Endothelial cell (in vitro differentiated cells): ENCODE data around the gene CORO2A. TPM values are rescaled to one million over a fixed set of nuclear protein-coding genes. Genes with fewer than 3 reads are reported as not detected.

Experiments
- DNase-seq: peaks from one replicate; pipeline ENCODE4 v3.0.0; 2021; ENCODE audit warnings: low spot score
- H3K27ac Mint-ChIP-seq: one replicate; pipeline ENCODE4 v1.8.0; 2021; ENCODE audit warnings: mixed read lengths, inconsistent platforms; ENCODE audit not compliant: unreplicated experiment
- H3K27me3 Mint-ChIP-seq: one replicate; pipeline ENCODE4 v1.8.0; 2021; ENCODE audit warnings: mild to moderate bottlenecking, moderate library complexity, mixed read lengths, inconsistent platforms; ENCODE audit not compliant: unreplicated experiment
- H3K36me3 Mint-ChIP-seq: one replicate; pipeline ENCODE4 v1.8.0; 2021; ENCODE audit warnings: mild to moderate bottlenecking, low read depth, mixed read lengths, inconsistent platforms; ENCODE audit not compliant: unreplicated experiment
- H3K4me1 Mint-ChIP-seq: one replicate; pipeline ENCODE4 v1.8.0; 2021; ENCODE audit warnings: mild to moderate bottlenecking, mixed read lengths, inconsistent platforms; ENCODE audit not compliant: unreplicated experiment
- H3K4me3 Mint-ChIP-seq: one replicate; pipeline ENCODE4 v1.8.0; 2021; ENCODE audit warnings: mild to moderate bottlenecking, mixed read lengths, inconsistent platforms; ENCODE audit not compliant: unreplicated experiment
- H3K9me3 Mint-ChIP-seq: one replicate; pipeline ENCODE4 v1.8.0; 2021; ENCODE audit warnings: mixed read lengths, inconsistent platforms; ENCODE audit not compliant: unreplicated experiment
- total RNA-seq: library from RNA; stranded (reverse); fragmentation: NEBNext Ultra II Directional; extraction: Animal tissue kit (Norgen Biotek cat#: 25700); gene quantifications from one replicate; pipeline ENCODE4 v1.2.1, GENCODE V29; 2021; ENCODE audit not compliant: unreplicated experiment
- TF ChIP-seq, protein P1 (sequence below): fragments of 200-600 bp; sonication (generic); IDR thresholded peaks from one replicate; pipeline ENCODE4 v1.5.0; 2021; ENCODE audit warnings: antibody characterized with exemption; ENCODE audit not compliant: unreplicated experiment

CORO2A gene
- total RNA-seq, 1 donor from 2014 or later: 5.5 TPM

DNA sequence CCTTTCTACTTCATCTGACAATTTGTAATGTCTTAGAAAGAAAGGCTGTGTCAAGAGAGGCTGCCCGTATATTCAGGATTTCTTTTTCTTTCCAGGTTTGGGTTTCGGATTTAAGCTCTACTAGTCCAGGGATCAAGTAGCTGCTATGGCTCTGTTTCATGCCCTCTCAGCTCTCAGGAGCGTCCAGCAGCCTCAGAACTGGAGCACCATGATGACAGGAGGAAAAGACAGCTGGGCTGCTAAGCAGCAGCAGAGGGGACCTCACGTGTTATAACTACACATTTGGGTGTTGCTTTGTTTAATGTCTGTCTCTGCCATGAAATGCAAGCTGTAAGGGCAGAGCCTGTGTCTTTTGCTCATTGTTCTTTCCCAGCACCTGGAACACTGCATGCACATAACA is 34.5 kb upstream of the CORO2A start:
- H3K36me3 Mint-ChIP-seq: peaks cover 8% of the 10 kb centered on the region
- TF ChIP-seq, protein P1, sequence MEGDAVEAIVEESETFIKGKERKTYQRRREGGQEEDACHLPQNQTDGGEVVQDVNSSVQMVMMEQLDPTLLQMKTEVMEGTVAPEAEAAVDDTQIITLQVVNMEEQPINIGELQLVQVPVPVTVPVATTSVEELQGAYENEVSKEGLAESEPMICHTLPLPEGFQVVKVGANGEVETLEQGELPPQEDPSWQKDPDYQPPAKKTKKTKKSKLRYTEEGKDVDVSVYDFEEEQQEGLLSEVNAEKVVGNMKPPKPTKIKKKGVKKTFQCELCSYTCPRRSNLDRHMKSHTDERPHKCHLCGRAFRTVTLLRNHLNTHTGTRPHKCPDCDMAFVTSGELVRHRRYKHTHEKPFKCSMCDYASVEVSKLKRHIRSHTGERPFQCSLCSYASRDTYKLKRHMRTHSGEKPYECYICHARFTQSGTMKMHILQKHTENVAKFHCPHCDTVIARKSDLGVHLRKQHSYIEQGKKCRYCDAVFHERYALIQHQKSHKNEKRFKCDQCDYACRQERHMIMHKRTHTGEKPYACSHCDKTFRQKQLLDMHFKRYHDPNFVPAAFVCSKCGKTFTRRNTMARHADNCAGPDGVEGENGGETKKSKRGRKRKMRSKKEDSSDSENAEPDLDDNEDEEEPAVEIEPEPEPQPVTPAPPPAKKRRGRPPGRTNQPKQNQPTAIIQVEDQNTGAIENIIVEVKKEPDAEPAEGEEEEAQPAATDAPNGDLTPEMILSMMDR: no peak
- H3K27me3 Mint-ChIP-seq: peaks cover 6% of the 10 kb centered on the region
- H3K4me1 Mint-ChIP-seq: peaks cover 6% of the 10 kb centered on the region
- no peak overlapping the region for H3K4me3 Mint-ChIP-seq
- no peak overlapping the region for H3K27ac Mint-ChIP-seq
- no peaks in the 10 kb centered on the region for H3K9me3 Mint-ChIP-seq
- no peak for DNase-seq

DNA sequence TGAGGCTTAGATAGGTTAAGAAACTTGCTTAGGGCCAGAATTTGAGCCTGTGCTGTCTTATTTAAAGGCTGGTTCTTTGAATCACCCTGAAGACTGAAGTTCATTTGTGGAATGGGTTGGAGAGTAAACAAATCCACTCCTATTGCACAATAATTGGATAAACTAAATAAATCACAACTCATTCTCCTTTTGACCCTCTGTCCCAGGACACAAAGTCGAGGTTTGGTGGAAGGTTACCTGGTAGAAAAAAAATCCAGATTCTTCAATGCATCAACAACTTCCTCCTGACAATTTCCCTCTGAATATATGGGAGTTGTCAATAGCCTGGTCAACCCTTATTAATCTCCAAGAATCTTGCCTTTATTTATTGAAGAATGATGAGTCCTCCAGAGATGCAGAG is 34.1 kb upstream of the CORO2A start:
- H3K36me3 Mint-ChIP-seq: peaks cover 8% of the 10 kb centered on the region
- no peak overlapping the region for H3K27ac Mint-ChIP-seq
- no peaks in the 10 kb centered on the region for H3K9me3 Mint-ChIP-seq
- no peak overlapping the region for H3K4me3 Mint-ChIP-seq
- peaks cover 6% of the 10 kb centered on the region for H3K27me3 Mint-ChIP-seq
- peaks cover 6% of the 10 kb centered on the region for H3K4me1 Mint-ChIP-seq
- TF ChIP-seq, protein P1: no peak
- DNase-seq: no peak

DNA sequence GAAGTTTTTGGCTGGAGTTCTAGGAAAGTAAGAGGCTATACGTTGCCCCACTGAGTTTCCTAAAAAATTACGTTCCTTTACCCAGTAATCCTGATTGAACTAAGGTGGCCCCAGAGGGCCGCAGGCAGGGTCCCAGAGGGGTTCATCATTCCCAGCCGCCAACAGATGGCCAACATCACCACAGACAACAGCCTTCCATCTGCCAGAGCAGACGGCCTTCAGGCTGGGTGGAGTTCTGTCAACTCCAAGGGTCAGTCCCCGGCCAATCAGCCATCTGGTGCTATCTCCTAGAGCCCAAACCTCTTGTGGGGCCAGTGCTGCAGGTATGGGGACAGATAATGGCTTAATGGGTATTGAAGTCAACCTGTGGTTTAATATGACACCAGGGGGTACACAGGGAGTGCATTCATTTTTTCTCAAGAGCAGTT is 32.6 kb upstream of the CORO2A start:
- TF ChIP-seq, protein P1: no peak
- Mint-ChIP-seq H3K9me3 (no peaks in the 10 kb centered on the region), H3K4me3 (no peak overlapping the region), H3K36me3 (peaks cover 8% of the 10 kb centered on the region), H3K27ac (no peak overlapping the region), H3K4me1 (peaks cover 6% of the 10 kb centered on the region), H3K27me3 (peaks cover 6% of the 10 kb centered on the region)
- no peak for DNase-seq

DNA sequence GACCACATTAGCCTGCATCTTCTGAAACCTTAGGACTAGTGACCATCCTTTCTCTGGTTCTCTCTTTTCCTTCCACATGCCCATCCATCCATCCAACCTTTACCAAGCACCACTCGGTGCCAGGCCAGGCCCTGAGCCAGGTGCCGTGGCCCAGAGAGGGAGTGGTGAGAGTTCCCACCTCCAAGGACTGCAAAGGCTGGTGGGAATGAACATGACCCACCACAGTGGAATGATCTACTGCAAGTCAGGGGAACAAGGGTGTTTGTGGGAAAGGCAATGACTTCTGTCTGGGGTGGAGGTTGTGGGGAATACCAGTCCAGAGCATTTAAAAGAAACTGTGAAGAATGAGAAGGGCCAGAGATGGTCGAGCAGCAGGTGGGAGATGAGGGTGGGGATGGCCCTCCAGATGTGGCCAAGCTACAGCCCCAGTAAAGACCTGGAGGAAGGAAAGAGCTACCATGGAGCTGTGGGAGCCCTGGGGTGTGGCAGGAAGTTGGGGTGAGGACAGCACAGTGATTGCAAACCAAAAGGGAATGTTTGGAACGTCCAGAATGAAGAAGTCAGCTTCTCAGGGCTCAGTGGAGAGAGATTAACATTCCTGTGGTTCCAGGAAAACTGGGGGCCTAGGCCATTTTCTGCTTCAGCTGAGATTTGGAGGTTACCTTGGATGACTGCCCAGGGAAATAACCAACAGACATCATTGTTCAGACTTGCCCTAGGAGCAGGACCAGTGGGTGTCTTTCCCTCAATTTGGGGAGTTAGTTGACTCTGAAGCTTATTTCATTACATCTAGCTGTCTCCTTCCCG is 30.7 kb upstream of the CORO2A start:
- no peak for DNase-seq
- Mint-ChIP-seq H3K9me3 (no peaks in the 10 kb centered on the region), H3K27me3 (peaks cover 5% of the 10 kb centered on the region), H3K4me3 (no peak overlapping the region), H3K4me1 (peaks cover 16% of the 10 kb centered on the region), H3K36me3 (peaks cover 5% of the 10 kb centered on the region), H3K27ac (no peak overlapping the region)
- TF ChIP-seq, protein P1: no peak

DNA sequence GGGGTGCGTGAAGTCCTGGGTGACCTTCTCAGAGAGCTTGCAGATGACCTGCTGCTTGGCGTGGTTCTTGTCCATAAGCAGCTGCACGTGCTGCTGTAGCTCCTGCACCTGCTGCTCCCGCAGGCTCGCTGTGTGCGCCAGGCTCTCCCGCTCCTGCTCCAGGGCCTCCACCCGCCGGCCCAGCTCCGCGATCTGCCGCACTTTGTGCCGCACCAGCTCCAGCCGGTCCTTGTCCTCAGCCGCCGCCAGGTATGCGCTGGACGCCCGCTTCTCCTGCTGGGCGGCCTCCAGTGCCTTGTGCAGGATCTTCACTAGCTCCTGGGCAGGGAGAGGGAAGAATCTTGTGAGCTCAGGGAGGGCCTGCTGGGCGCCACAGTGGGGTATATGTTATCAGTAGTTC is 28.5 kb upstream of the CORO2A start:
- peaks cover 7% of the 10 kb centered on the region for H3K27me3 Mint-ChIP-seq
- no peak overlapping the region for H3K27ac Mint-ChIP-seq
- H3K9me3 Mint-ChIP-seq: no peaks in the 10 kb centered on the region
- no peak for DNase-seq
- TF ChIP-seq, protein P1: no peak
- H3K4me1 Mint-ChIP-seq: peaks cover 16% of the 10 kb centered on the region
- H3K36me3 Mint-ChIP-seq: no peaks in the 10 kb centered on the region
- H3K4me3 Mint-ChIP-seq: no peak overlapping the region
